ENCODE data around the gene CHRM1.
"Not testable (repeated sequence)": the region's sequence is repeated elsewhere in the genome, so short reads cannot be mapped to it uniquely, and the experiment has no call there.

Gene CHRM1

DNA sequence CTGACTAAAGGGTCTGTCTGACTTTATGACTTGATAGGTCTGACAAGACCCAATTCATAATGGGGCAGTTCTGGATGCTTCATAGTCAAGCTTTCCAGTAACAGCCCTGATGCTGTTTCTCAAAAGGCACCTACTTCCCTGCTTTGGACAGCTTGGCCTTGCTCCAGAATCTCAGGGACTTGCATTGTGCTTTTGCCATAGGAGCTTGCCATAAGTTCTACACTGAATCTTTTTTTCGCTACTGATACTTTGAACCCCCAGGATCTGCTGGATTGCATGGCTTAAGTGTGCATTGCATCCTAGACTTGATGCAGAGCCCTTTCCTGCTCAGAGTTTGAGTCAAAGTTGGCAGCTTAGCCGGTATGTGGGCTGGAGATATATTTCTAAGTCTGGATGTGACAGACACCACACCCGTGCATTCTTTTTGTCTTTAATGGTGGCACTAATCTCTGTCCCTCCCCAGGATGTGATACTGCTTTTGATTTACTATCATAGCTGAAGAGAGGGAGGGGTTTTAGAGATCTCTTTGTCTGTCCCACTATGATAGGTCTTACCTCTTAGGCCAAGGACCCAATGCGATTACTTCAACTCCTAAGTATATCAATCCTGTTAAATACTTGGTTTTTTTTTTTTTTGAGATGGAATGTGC, 57.4 kb downstream of the CHRM1 start:
- no peak for DNase-seq

DNA sequence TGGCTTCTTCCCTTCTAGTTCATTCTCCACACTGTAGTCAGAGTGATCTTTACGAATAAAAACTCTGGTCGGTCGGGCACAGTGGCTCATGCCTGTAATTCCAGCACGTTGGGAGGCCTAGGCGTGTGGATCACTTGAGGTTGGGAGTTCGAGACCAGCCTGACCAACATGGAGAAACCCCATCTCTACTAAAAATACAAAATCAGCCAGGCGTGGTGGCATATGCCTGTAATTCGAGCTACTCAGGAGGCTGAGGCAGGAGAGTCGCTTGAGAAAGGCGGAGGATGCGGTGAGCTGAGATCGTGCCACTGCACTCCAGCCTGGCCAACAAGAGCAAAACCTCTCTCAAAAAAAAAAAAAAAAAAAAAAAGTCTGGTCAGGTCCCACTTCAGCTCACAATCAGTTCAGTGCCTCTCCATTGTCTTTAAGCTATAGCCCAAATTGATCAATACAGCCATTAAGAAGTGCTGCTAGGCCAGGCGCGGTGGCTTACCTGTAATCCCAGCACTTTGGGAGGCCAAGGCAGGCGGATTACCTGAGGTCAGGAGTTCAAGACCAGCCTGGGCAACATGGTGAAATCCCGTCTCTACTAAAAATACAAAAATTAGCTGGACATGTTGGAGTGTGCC, 59.5 kb downstream of the CHRM1 start:
- not testable (repeated sequence) for DNase-seq

GRCh38 chr11:62860835-62861563, 60.2 kb downstream of the CHRM1 start:
- peak; percentile 41 for DNase-seq

DNA sequence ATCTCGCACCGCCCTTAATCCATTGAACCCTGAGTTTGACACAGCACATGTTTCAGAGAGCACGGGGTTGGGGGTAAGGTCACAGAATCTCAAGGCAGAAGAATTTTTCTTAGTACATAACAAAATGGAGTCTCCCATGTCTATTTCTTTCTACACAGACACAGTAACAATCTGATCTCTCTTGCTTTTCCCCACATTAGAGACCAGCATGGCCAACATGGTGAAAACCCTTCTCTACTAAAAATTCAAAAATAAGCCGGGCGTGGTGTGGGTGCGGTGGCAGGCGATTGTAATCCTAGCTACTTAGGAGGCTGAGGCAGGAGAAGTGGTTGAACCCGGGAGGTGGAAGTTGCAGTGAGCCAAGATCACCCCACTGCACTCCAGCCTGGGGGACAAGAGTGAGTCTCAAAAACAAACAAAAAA, 61.9 kb downstream of the CHRM1 start:
- DNase-seq, result not testable (repeated sequence)

All from DMS53 (cell line).